B cell (primary cell): Measurements from ENCODE around the gene SP6. TPM values are rescaled to one million over a fixed set of nuclear protein-coding genes. Genes with fewer than 3 reads are reported as not detected.

ENCODE experiments used
- ATAC-seq: fragments of 200-7000 bp; cut with Tn5 transposase; one replicate; pipeline ENCODE4 v1.10.0; 2021; ENCODE audit warnings: low read depth, mild to moderate bottlenecking, moderate number of reproducible peaks, moderate library complexity
- CTCF ChIA-PET: fragments of 350-600 bp; sonication (Branson Sonifier 250); formaldehyde crosslinking; loops from one replicate; lab custom pipeline; 2021; ENCODE audit warnings: antibody characterized with exemption, inconsistent platforms; lab: Charles Lee
- POLR2A ChIA-PET: fragments of 350-600 bp; sonication (Branson Sonifier 250); formaldehyde crosslinking; loops from one replicate; lab custom pipeline; 2021; ENCODE audit warnings: antibody characterized with exemption; lab: Charles Lee
- DNase-seq: peaks from one replicate; pipeline ENCODE4 v3.0.0; 2013
- H2AFZ ChIP-seq: 2 replicates; pipeline ENCODE4 v1.6.1; 2012; ENCODE audit warnings: mild to moderate bottlenecking, low read depth, low read length; ENCODE audit not compliant: insufficient read depth, poor library complexity, severe bottlenecking
- H3K27ac ChIP-seq, 2 donors: 1 replicate in 1 of 2; 2 replicates in 1 of 2; pipeline ENCODE4 v1.5.1; 2012 to 2013; ENCODE audit warnings: low read length in 2 of 2, mild to moderate bottlenecking in 2 of 2, moderate library complexity in 1 of 2
- H3K27me3 ChIP-seq, 4 experiments: fragments of 200-600 bp in 1 of 4; sonication (generic) in 1 of 4; replicated peaks in 1 of 4; 1 replicate in 2 of 4; 2 replicates in 2 of 4; pipeline versions ENCODE4 v1.6.1 to v1.7.0; 2013 to 2016; ENCODE audit warnings: low read length in 3 of 4, mild to moderate bottlenecking in 2 of 4, mixed read lengths in 1 of 4, moderate library complexity in 1 of 4; ENCODE audit not compliant: insufficient read depth in 4 of 4, control insufficient read depth in 3 of 4; ENCODE audit errors: control extremely low read depth in 1 of 4
- H3K36me3 ChIP-seq, 2 experiments: replicated peaks in 1 of 2; 1 replicate in 1 of 2; 2 replicates in 1 of 2; pipeline versions ENCODE4 v1.6.1 to v1.7.1; 2013; ENCODE audit warnings: low read length in 1 of 2; ENCODE audit not compliant: insufficient read depth in 2 of 2, control insufficient read depth in 1 of 2; ENCODE audit errors: control extremely low read depth in 1 of 2, extremely low read depth in 1 of 2
- H3K4me1 ChIP-seq, 2 donors: fragments of 200-600 bp in 1 of 2; sonication (generic) in 1 of 2; 1 replicate in 1 of 2; 2 replicates in 1 of 2; pipeline versions ENCODE4 v1.5.1 to v1.6.1; 2013 to 2017; ENCODE audit warnings: low read length in 2 of 2; ENCODE audit not compliant: control insufficient read depth in 2 of 2, insufficient read depth in 2 of 2
- H3K4me2 ChIP-seq: replicated peaks from 2 replicates; pipeline ENCODE3; 2012; ENCODE audit warnings: mild to moderate bottlenecking, low read depth, low read length; ENCODE audit not compliant: poor library complexity, severe bottlenecking
- H3K4me3 ChIP-seq, 5 experiments: fragments of 200-600 bp in 1 of 5; sonication (generic) in 1 of 5; 1 replicate in 3 of 5; 2 replicates in 2 of 5; pipeline versions ENCODE4 v1.5.1 to v1.7.0; 2011 to 2016; ENCODE audit warnings: low read length in 4 of 5, mild to moderate bottlenecking in 4 of 5, low read depth in 2 of 5, control low read depth in 1 of 5, moderate library complexity in 1 of 5; ENCODE audit not compliant: insufficient read depth in 1 of 5; ENCODE audit errors: control extremely low read depth in 1 of 5, extremely low read depth in 1 of 5
- H3K79me2 ChIP-seq: fragments of 200-600 bp; sonication (generic); one replicate; pipeline ENCODE4 v1.6.0; 2016; ENCODE audit warnings: low read length; ENCODE audit not compliant: control insufficient read depth, insufficient read depth
- H3K9ac ChIP-seq: fragments of 200-600 bp; sonication (generic); 2 replicates; pipeline ENCODE4 v1.6.1; 2017; ENCODE audit warnings: mild to moderate bottlenecking, low read length, moderate library complexity
- H3K9me3 ChIP-seq, 3 donors: one replicate each; pipeline versions ENCODE4 v1.6.1 to v1.7.1; 2013; ENCODE audit warnings: low read length in 2 of 3; ENCODE audit not compliant: control insufficient read depth in 2 of 3, insufficient read depth in 1 of 3; ENCODE audit errors: control extremely low read depth in 1 of 3
- H4K20me1 ChIP-seq: 2 replicates; pipeline ENCODE4 v1.6.0; 2012; ENCODE audit warnings: mild to moderate bottlenecking, low read length; ENCODE audit not compliant: insufficient read depth, control insufficient read depth, poor library complexity, severe bottlenecking
- H3K27ac Mint-ChIP-seq: one replicate; pipeline ENCODE4 v1.8.0; 2021; ENCODE audit warnings: mixed read lengths
- H3K27me3 Mint-ChIP-seq: one replicate; pipeline ENCODE4 v1.8.0; 2021; ENCODE audit warnings: mixed read lengths
- H3K4me1 Mint-ChIP-seq: one replicate; pipeline ENCODE4 v1.8.0; 2021; ENCODE audit warnings: mixed read lengths
- H3K4me3 Mint-ChIP-seq: one replicate; pipeline ENCODE4 v1.8.0; 2021; ENCODE audit warnings: mixed read lengths
- H3K9me3 Mint-ChIP-seq: one replicate; pipeline ENCODE4 v1.8.0; 2022; ENCODE audit warnings: mixed read lengths; ENCODE audit not compliant: insufficient read depth
- CTCF ChIP-seq: fragments of 200-600 bp; IDR thresholded peaks from one replicate; pipeline ENCODE4 v1.8.0; 2022; ENCODE audit warnings: antibody characterized with exemption, mild to moderate bottlenecking
- EZH2 ChIP-seq: IDR thresholded peaks from 2 replicates; pipeline ENCODE4 v1.6.1; 2012; ENCODE audit warnings: borderline replicate concordance, low read depth, mild to moderate bottlenecking, moderate library complexity, low read length; ENCODE audit not compliant: insufficient read depth, poor library complexity, severe bottlenecking
- WGBS: methylation state at CpG from one replicate; pipeline ENCODE4 v1.1.5; 2013; ENCODE audit warnings: missing lambda C conversion rate; ENCODE audit not compliant: insufficient coverage; 5-methylcytosine and 5-hydroxymethylcytosine counted together
- intact Hi-C: fragments of 100-400 bp; cut with micrococcal nuclease; formaldehyde crosslinking; loops from one replicate; pipeline ENCODE4 v1.10.0; 2022
- polyA plus RNA-seq: library from polyadenylated mRNA; depleted of rRNA; stranded (reverse); fragments of >200 nt; gene quantifications from 2 replicates; pipeline ENCODE4 v1.2.3, GENCODE V29; 2012
- total RNA-seq, 2 donors: library from RNA; stranded (reverse); fragments of 120-200 nt in 1 of 2; gene quantifications; 1 replicate in 1 of 2; 2 replicates in 1 of 2; pipeline versions ENCODE4 v1.2.3 to v1.2.4, GENCODE V29; 2013 to 2022

SP6 gene
- total and polyA plus RNA-seq, 2 donors (not counting 1 experiment from before 2014, with no cell fraction given), result 0.04 TPM; not detected in 1

DNA sequence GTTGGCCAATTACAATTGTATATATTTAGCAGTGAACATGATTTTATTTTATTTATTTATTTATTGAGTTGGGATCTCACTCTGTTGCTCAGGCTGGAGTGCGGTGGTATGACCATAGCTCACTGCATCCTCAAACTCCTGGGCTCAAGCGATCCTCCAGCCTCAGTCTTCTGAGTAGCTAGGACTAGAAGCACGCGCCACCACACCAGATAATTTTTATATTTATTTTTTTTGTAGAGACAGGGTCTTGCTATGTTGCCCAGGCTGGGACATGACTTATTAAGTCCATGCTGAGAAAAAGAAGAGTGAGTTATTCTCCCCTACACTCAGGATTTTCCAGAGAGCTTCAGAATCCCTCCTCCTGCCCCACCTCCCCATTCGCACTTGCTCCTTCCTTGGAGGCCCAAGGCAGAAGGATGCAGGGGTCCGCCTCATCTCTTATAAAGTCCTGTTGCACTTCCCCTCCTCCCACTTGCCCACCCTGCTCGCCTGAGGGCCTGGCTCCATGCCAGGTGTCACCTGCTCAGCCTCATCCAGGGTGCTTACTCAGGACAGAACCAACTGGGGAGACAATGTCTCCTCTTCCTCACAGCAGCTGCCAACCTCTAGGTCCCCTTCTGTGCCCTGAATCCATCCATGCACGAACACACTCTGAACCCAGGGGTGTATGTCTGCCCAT is 29.0 kb upstream of the SP6 start:
- DNase-seq (no peak), ATAC-seq (no peak)
- Mint-ChIP-seq H3K4me1 (no peaks in the 10 kb centered on the region), H3K9me3 (no peaks in the 10 kb centered on the region), H3K4me3 (no peak overlapping the region), H3K27me3 (peaks cover 40% of the 10 kb centered on the region), H3K27ac (no peak overlapping the region)
- TF ChIP-seq EZH2 (no peak), CTCF (no peak)
- no peak overlapping the region for H3K4me3 ChIP-seq
- H3K9me3 ChIP-seq, result no peaks in the 10 kb centered on the region
- H3K27me3 ChIP-seq, result peaks cover 0 to 34% (median 5%) of the 10 kb centered on the region in 4 experiments
- no peaks in the 10 kb centered on the region for H3K36me3 ChIP-seq
- H3K9ac ChIP-seq, result no peak overlapping the region
- H3K79me2 ChIP-seq, result no peaks in the 10 kb centered on the region
- intact Hi-C loops, result no loop called here
- H2AFZ ChIP-seq, result no peak overlapping the region
- ChIA-PET CTCF (interaction anchor here (0.7 kb wide), 1 partner anchor 37 kb away, joined by 3 read pairs; no protein-coding TSS in a partner anchor), POLR2A (no interaction called here)
- H3K4me1 ChIP-seq, result peaks cover 0 to 4% of the 10 kb centered on the region in 2 donors
- no peak overlapping the region for H3K27ac ChIP-seq
- H4K20me1 ChIP-seq, result no peaks in the 10 kb centered on the region
- H3K4me2 ChIP-seq, result no peak overlapping the region
- WGBS, result 80% methylated on average over 4 of the region's 8 CpGs

- TF ChIP-seq EZH2 (no peak), CTCF (no peak)
- CTCF ChIA-PET, result interaction anchor here (0.7 kb wide), 1 partner anchor 37 kb away, joined by 3 read pairs; no protein-coding TSS in a partner anchor
- H3K27me3 Mint-ChIP-seq, result peaks cover 44% of the 10 kb centered on the region
- intact Hi-C loops, result no loop called here
- no peaks in the 10 kb centered on the region for H4K20me1 ChIP-seq
- H3K36me3 ChIP-seq, result no peaks in the 10 kb centered on the region
- no peak overlapping the region for H2AFZ ChIP-seq
- H3K4me3 ChIP-seq, result no peak overlapping the region
- H3K4me3 Mint-ChIP-seq, result no peak overlapping the region
- no peaks in the 10 kb centered on the region for H3K9me3 ChIP-seq
- WGBS, result no CpG with 5 or more reads among the region's 2 CpGs
- no peaks in the 10 kb centered on the region for H3K9me3 Mint-ChIP-seq
- POLR2A ChIA-PET, result no interaction called here
- no peak overlapping the region for H3K4me2 ChIP-seq
- DNase-seq (no peak), ATAC-seq (no peak)
- H3K4me1 ChIP-seq, result peaks cover 0 to 4% of the 10 kb centered on the region in 2 donors
- no peaks in the 10 kb centered on the region for H3K79me2 ChIP-seq
- H3K27ac ChIP-seq, result no peak overlapping the region
- H3K27me3 ChIP-seq, result peaks cover 0 to 41% (median 6%) of the 10 kb centered on the region in 4 experiments
- H3K9ac ChIP-seq, result no peak overlapping the region
- no peaks in the 10 kb centered on the region for H3K4me1 Mint-ChIP-seq
- no peak overlapping the region for H3K27ac Mint-ChIP-seq
Measured at GRCh38 chr17:47879028-47879585, 28.1 kb upstream of the SP6 start.
